ENCODE data around the gene STX1A. TPM values are rescaled to one million over a fixed set of nuclear protein-coding genes. Genes with fewer than 3 reads are reported as not detected.
A peak's percentile ranks its signal among the peaks of the same experiment; 100 is the strongest.

The STX1A gene
- total RNA-seq, 4 donors from 2014 or later, result 2.9 to 9.2 (median 4.6) TPM

DNA sequence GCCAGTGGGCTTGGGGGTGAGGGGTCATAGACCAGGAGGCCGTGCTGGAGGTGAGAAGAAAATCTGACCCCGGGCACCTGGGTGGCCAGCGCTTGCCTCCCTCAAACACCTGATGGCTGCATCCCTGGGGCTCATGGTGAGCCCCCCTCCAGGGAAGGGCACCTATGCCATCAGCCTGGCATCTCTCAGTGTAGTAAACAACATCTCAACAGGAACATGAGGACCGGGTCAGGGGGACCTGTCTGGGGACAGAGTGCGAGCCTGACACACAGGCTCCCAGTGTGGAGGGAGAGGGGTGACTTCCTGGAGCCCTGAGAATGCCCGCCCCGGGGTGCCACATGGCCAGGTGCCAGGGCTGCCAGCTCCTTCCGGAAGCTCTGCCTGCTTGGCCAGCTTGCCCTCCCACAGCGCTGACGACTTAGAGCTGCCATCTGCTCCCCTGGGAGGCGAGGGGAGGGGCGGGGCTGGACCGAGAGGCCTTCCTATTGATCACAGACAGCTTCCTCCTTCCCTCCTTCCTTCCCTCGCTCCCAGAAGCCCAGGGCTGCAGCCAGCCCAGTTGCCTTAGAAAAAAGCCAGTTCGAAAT, 12.3 kb downstream of the STX1A start:
- DNase-seq (ENCODE audit: low spot score in 2 of 2), result peak in 1 of 2 donors; percentile 90
- intact Hi-C loops (cut with DNase I; ENCODE audit: low total_unique reads), result no loop called here
- WGBS, 2 donors, result 57 to 63% methylated on average over 13 to 15 of the region's 15 CpGs
- no peak overlapping the region for H3K4me3 ChIP-seq (ENCODE audit: low read depth, poor library complexity, severe bottlenecking)
- TF ChIP-seq, protein P1, sequence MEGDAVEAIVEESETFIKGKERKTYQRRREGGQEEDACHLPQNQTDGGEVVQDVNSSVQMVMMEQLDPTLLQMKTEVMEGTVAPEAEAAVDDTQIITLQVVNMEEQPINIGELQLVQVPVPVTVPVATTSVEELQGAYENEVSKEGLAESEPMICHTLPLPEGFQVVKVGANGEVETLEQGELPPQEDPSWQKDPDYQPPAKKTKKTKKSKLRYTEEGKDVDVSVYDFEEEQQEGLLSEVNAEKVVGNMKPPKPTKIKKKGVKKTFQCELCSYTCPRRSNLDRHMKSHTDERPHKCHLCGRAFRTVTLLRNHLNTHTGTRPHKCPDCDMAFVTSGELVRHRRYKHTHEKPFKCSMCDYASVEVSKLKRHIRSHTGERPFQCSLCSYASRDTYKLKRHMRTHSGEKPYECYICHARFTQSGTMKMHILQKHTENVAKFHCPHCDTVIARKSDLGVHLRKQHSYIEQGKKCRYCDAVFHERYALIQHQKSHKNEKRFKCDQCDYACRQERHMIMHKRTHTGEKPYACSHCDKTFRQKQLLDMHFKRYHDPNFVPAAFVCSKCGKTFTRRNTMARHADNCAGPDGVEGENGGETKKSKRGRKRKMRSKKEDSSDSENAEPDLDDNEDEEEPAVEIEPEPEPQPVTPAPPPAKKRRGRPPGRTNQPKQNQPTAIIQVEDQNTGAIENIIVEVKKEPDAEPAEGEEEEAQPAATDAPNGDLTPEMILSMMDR (IDR thresholded peaks at IDR 0.05), result no peak
- TF ChIP-seq POLR2A (IDR thresholded peaks at IDR 0.05), result no peak

DNA sequence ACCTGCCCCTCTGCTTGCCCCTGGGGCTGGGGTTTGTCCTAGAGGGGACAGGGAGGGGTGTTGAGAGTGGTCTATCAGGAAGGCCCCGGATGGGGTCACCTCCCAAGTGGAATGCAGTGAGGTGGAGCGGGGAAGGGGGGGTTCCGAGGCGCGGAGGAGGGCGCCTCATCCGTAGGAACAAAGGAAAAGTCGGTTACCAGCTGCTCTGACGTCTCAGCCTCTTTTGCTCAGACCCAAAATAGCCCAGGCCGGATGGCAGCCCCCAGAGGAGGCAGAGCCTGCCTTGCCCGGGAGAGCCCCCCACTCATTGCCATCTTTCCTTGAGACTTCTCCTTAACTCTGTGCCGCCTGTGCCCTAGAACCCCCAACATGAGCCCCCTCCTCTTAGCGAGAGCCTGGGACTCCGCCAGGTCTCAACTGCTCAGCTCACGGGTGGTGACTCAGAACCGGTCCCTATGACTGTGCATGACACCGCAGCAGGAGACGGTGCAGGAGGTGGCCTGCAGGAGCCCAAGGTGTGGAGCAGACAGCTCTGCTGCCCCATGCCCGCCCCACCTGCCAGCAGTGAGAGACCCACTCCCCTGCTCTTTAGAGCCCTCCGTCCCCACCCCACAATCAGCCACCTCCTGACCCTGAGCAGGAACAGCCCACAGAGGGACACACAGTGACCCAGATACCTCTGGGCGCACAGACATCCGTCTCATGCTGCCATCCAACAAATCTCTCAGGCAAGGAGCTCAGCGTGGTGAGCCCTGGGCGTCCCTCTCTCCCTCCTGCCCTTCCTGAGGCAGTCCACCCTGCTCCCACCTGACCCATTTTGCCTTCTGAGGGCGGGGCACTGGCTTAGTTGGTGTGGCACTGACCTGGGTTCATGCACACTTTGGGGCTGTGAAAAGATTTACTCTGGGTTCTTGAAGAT, 13.1 kb downstream of the STX1A start:
- WGBS, 2 donors, result 83 to 85% methylated on average over 25 of the region's 25 CpGs
- no peak for DNase-seq (ENCODE audit: low spot score in 2 of 2)
- intact Hi-C loops (cut with DNase I; ENCODE audit: low total_unique reads), result no loop called here
- no peak overlapping the region for H3K4me3 ChIP-seq (ENCODE audit: low read depth, poor library complexity, severe bottlenecking)
- no peak for TF ChIP-seq POLR2A (IDR thresholded peaks at IDR 0.05)
- TF ChIP-seq, protein P1 (IDR thresholded peaks at IDR 0.05), result no peak

DNA sequence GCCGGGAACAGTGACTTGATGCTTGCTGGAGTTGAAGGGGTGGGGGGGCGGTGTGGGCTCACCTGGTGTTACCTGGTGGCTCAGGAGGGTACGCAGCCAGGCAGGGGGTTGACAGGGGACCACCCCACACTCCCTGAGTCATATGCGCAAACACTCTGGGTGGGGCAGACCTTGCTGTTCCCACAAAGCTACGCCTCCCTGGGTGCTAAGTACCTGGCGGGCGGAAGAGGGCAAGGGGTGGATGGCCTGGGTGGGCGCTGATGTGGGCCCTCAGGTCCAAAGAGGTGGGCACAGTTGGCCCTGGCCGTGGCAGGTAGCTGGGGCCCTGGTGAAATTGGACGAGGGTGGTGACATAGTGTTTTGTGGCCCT, 13.9 kb downstream of the STX1A start:
- DNase-seq (ENCODE audit: low spot score in 2 of 2), result no peak
- intact Hi-C loops (cut with DNase I; ENCODE audit: low total_unique reads), result no loop called here
- H3K4me3 ChIP-seq (ENCODE audit: low read depth, poor library complexity, severe bottlenecking), result no peak overlapping the region
- TF ChIP-seq POLR2A (IDR thresholded peaks at IDR 0.05), result no peak
- WGBS, 2 donors, result 86 to 89% methylated on average over 10 of the region's 10 CpGs

DNA sequence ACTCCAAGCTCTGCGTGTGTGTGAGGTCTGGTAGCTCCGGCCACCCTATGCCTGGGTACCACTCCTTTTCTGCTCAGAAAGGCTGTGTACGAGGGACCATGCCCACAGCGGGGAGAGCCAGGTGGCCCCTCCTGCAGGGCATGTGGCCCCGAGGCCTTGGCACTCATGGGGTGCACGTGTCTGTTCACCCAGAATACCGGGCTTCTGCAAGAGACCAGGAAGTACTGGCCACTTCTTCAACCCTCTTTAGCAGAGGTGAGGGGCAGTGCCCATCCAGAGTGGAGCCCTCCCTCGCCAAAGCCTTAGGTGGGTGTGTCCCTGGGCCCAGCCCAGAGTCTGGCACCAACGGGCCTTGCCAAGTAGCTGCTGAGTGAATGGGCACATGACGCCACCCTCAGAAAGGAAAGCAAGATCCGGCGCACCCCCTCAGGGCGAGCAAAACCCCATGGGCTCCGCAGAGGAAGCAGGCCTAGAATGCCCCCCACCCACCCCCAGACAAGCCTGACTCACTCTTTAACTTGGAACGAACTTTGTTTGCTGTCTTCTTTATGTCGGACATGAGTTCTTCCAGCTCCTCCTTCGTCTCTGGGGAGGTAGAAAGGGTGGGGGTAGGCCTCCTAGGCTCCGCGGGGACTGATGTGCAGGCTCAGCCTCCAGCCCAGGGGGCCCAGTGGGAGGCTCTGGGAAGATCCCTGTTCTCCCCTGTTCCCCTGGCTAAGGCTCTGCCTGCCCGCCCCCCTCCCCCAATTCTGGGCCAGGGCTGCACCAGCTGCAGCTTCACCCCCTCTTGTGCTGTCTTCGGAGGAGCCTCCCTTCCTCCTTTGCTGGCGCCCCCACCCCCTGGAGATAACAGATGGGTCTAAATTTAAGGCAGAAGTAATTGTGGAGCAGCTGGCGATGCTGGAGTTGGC, 14.6 kb downstream of the STX1A start:
- no peak for DNase-seq (ENCODE audit: low spot score in 2 of 2)
- intact Hi-C loops (cut with DNase I; ENCODE audit: low total_unique reads), result no loop called here
- H3K4me3 ChIP-seq (ENCODE audit: low read depth, poor library complexity, severe bottlenecking), result no peak overlapping the region
- WGBS, 2 donors, result 35 to 51% methylated on average over 23 of the region's 23 CpGs
- no peak for TF ChIP-seq POLR2A (IDR thresholded peaks at IDR 0.05)
- TF ChIP-seq, protein P1 (IDR thresholded peaks at IDR 0.05), result no peak

DNA sequence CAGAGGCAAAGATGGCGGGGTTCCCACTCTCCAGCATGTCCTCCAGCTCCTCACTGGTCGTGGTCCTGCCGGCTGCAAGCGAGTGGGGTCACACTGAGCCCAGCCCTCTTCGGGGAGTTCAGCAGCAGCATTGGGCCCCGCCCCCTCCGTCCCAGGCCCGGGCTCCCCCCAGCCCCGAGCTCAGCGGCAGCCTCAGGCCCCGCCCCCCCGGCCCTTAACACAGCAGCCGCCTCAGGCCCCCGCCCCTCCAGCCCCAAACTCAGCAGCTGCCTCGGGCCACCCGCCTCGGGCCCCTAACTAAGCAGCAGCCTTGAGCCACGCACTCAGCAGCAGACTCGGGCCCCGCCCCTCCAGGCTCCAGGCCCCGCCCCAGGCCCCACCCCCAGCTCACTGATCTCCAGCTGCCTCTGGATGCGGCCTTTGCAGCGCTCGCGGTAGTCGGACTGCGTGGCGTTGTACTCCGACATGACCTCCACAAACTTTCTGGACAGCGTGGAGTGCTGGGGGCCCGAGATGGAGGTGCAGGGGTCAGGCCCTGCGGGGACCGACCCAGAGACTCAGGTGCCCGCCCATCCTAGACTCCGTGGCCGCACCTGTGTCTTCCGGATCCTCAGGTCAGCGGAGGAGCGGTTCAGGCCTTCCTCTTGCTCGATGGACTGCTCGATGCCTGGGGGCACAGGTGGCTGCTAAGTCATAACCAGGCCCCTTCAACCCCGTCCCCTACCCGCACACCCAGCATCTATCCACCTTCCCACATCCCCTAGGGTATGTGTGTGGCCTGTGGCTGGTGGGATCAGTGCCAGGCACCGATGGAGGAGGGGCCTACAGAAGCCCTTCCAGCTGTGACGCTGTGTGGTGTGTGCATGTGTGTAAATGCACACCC, 15.5 kb downstream of the STX1A start:
- 36 to 48% methylated on average over 19 to 30 of the region's 45 CpGs for WGBS, 2 donors
- intact Hi-C loops (cut with DNase I; ENCODE audit: low total_unique reads), result no loop called here
- TF ChIP-seq, protein P1 (IDR thresholded peaks at IDR 0.05), result no peak
- no peak for TF ChIP-seq POLR2A (IDR thresholded peaks at IDR 0.05)
- no peak overlapping the region for H3K4me3 ChIP-seq (ENCODE audit: low read depth, poor library complexity, severe bottlenecking)
- DNase-seq (ENCODE audit: low spot score in 2 of 2), result no peak
